ENCODE results near the gene NPHS1.

DNA sequence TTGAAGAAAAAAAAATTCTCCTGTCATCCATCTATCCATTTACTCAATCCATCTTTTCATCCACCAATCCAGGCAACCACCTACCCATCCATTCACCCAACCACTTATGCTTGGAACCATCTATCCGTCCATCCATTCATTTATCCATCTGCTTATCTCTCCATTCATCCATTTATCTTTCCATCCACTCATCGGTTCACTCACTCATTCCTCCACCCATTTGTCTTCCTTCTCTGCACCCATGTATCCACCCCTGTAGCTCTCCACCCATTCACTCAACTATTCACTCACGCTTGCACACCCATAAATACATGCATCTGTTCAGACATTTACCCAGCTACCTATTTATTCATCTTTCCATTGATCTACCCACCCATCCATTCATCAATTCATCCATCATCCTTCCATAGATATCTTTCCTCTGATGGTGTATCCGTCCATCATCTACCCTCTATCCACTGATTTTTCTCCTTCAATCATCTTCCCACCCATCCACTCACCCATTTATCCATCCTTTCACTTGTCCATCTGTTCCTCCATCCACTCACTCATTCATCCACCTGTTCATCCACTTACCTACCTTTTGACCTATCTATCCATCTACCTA, 9.5 kb downstream of the NPHS1 start:
- TF ChIP-seq EZH2 (IDR thresholded peaks at IDR 0.05; ENCODE audit: borderline replicate concordance) (no peak), CTCF (IDR thresholded peaks at IDR 0.05; ENCODE audit: poor library complexity) (no peak), EZH2phosphoT487 (IDR thresholded peaks at IDR 0.05; ENCODE audit: low read depth, severe bottlenecking, unreplicated experiment) (no peak)
